HS-27A (cell line): ENCODE data around the gene RFNG.

Source experiments
- DNase-seq: peaks from one replicate; pipeline ENCODE4 v3.0.0-alpha.2; 2012; ENCODE audit warnings: low read depth, missing footprints

The RFNG gene

GRCh38 chr17:82013772-82014321 lies 37.8 kb downstream of the RFNG start:
- DNase-seq: no peak

- DNase-seq: no peak
Observed at GRCh38 chr17:82013341-82013740, 38.3 kb downstream of the RFNG start.

GRCh38 chr17:82012640-82013295 lies 38.8 kb downstream of the RFNG start:
- no peak for DNase-seq

GRCh38 chr17:82012261-82012639 lies 39.4 kb downstream of the RFNG start:
- DNase-seq: no peak

- DNase-seq: no peak
Observed at GRCh38 chr17:82011617-82012187, 39.9 kb downstream of the RFNG start.

- DNase-seq: no peak
Observed at GRCh38 chr17:82010575-82011525, 40.8 kb downstream of the RFNG start.

GRCh38 chr17:82009413-82009812 lies 42.2 kb downstream of the RFNG start:
- no peak for DNase-seq

GRCh38 chr17:82008941-82009405 lies 42.6 kb downstream of the RFNG start:
- DNase-seq: no peak

GRCh38 chr17:82008258-82008940 lies 43.2 kb downstream of the RFNG start:
- no peak for DNase-seq

GRCh38 chr17:82007495-82008257 lies 43.9 kb downstream of the RFNG start:
- DNase-seq: no peak

- no peak for DNase-seq
Observed at GRCh38 chr17:82007228-82007494, 44.5 kb downstream of the RFNG start.

GRCh38 chr17:82006468-82007227 lies 45.0 kb downstream of the RFNG start:
- no peak for DNase-seq

- no peak for DNase-seq
Observed at GRCh38 chr17:82005701-82006348, 45.8 kb downstream of the RFNG start.

GRCh38 chr17:82004517-82005455 lies 46.8 kb downstream of the RFNG start:
- no peak for DNase-seq

GRCh38 chr17:82003411-82004381 lies 47.9 kb downstream of the RFNG start:
- peak; percentile 79 for DNase-seq

GRCh38 chr17:82001571-82002056 lies 50.0 kb downstream of the RFNG start:
- no peak for DNase-seq

- no peak for DNase-seq
Observed at GRCh38 chr17:82000803-82001570, 50.6 kb downstream of the RFNG start.
